G401.6 (cell line): Measurements from ENCODE around the gene NOTCH3.

Experiments
- FAIRE-seq: peaks from 2 replicates; lab custom pipeline; 2012; peaks lifted over from hg19 to GRCh38; lab: Jason Lieb, UNC

The NOTCH3 gene

DNA sequence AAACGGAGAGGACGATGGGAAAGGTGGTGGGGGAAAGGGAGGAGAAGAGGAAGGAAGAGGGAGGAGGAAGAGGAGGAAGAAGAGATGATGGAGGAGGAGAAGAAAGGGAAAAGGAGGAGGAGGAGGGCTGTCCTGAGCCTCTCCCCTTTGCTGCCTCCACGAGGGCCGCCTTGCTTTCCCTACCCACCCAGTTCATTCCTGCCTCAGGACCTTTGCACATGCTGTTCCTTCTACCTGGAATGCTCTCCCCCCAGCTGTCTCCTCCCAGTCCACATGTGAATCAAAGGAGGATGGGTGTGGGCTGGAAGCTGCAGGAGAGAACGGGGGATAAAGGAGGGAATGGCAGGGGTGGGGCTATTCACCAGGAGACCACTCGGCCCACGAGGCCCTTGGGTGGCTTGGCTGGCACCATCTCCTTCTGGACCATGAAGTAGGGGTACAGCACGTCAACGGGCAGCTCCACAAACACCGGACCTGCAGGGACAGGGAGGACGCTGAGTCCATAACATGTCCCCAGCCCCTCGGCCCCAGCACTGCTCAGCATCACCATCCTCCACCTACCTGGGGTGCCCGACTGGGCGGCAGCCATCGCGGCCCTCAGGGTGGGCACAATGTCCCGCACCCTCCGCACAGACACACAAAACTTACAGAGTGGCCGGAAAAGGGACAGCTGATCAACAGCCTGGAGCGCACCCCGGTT lies 78.3 kb downstream of the NOTCH3 start:
- no peak for FAIRE-seq

DNA sequence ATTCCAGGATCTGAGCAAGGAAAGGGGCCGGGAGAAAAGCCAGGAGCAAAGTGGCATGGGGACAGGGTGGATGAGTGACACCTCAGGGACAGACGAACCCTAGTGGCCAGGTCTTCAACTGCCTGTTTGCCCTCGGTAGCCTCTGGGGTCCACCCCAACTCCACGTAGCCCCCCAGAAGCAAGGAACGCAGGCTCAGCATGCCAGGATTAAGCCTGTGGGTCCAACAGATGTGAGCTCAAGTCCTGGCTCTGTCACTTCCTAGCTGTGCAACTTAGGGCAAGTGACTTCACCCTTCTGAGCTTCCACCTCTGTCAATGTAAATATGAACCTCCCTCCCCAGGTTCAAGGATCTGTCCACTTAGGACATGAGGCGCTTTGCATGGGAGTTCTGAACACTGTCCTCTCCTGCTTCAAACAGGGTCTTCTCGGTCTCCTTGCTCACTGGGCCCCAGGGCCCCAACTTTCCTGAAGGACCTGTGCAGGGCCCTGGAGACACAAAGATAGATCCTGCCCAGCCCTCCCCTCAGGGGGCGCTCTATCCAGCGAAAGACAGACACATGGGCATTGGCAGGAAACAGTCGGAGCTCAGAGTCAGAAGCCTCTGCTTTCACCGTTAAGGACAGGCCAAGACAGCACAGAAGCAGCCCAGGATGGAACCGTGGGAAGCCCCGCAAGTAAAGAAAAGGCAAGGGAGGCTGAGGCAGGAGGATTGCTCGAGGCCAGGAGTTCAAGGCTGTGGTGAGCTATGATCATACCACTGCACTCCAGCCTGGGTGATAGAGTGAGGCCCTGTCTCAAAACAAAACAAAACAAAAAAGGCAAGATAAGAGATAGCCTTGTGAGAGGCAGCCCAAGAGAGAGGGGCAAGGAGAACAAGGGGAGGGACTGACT lies 80.4 kb downstream of the NOTCH3 start:
- no peak for FAIRE-seq

DNA sequence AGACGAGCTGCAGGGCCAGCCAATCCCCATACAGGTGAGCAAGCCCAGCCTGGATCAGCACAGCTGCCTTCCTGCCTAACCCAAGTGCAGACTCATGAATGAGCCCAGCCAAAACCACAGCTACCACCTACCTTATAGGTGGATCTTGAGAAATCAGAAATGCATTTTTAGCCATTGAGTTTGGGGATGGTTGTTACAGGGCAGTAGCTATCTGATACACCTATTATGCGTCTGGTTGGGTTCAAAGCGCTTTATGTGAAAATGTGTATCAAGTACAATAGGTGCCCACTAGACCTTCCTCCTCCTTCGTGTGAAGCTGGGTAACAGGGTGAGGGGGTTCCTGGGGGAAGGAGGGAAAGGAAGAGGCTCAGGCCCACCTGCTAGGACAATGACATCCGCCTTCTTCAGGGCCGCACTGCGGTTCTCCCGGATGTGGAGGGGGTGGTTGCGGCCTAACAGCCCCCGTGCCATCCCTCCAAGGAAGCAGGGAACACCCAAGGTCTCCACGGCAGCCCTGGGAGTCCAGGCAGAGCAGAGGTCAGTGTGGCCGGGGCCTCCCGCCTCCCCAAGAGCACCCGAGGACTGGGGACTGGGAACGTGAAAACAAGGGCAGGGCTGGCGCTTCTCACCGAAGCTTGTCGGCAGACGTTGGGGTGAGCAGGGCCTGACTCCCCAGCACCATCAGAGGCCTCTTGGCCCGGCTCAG lies 81.9 kb downstream of the NOTCH3 start:
- no peak for FAIRE-seq

- FAIRE-seq = no peak
Observed at GRCh38 chr19:15118248-15118647, 82.5 kb downstream of the NOTCH3 start.

DNA sequence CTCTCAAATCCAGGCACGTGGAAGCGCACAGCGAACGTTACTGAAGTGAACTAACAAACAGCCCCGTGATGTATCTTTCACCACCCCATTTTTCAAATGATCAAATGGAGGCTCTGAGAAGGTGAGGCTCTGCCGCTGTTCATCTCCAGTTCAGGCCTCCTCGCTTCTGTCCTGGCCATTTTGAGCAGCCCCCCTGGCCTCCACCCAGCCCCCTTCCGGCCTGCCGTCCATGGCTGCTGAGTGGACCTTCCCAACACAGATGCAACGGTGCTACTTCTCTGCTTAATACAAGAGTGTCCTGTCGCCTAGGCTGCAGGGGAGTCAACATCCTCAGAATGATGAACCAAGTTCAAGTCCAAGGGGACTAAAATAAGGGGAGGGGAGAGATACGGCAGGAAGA lies 83.9 kb downstream of the NOTCH3 start:
- no peak for FAIRE-seq

- FAIRE-seq = no peak
Observed at GRCh38 chr19:15115762-15116615, 84.8 kb downstream of the NOTCH3 start.

GRCh38 chr19:15115080-15115479 lies 85.7 kb downstream of the NOTCH3 start:
- no peak for FAIRE-seq

- FAIRE-seq = no peak
Observed at GRCh38 chr19:15114153-15114540, 86.6 kb downstream of the NOTCH3 start.

DNA sequence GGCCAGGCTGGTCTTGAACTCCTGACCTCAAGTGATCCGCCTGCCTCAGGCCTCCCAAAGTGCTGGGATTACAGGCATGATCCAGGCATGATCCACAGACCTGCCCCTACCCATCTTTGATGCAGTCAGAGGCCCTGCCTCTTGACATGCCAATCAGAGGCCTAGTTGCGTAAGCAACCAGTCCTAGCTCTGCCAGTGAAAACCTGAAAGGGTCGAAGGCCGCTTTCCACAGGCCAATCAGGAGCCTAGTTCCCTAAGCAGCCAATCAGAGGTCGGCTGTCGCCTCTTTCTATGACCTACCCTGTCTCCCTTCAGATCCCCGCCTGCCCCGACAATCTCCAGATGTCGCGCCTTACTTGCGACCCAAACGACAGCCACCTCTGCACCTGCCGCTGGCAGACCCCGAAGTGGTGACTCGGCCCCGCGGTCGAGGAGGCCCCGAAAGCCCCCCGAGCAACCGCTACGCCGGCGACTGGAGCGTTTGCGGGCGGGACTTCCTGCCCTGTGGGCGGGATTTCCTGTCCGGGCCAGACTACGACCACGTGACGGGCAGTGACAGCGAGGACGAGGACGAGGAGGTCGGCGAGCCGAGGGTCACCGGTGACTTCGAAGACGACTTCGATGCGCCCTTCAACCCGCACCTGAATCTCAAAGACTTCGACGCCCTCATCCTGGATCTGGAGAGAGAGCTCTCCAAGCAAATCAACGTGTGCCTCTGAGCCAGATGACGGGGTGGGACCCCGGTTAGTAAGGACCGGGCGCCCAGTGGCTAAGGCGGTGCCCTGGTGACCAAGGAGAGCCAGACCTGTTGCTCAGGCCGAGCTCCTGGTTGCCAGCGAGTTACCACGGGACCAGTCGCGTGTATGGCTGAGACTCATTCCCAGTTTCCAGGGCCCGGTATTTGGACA lies 87.3 kb downstream of the NOTCH3 start:
- no peak for FAIRE-seq

DNA sequence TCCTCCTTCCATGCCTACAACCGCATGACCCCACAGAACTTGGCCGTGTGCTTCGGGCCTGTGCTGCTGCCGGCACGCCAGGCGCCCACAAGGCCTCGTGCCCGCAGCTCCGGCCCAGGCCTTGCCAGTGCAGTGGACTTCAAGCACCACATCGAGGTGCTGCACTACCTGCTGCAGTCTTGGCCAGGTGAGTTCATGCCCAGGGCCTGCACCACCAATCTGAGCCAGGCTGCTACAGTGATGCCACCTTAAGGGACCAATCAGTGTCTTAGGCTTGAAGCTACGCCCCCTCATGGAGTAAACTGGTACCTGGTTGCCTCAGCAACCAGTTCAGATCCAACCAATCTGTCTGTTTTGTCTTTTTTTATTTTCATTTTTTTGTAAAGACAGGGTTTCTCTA lies 88.4 kb downstream of the NOTCH3 start:
- FAIRE-seq = no peak

DNA sequence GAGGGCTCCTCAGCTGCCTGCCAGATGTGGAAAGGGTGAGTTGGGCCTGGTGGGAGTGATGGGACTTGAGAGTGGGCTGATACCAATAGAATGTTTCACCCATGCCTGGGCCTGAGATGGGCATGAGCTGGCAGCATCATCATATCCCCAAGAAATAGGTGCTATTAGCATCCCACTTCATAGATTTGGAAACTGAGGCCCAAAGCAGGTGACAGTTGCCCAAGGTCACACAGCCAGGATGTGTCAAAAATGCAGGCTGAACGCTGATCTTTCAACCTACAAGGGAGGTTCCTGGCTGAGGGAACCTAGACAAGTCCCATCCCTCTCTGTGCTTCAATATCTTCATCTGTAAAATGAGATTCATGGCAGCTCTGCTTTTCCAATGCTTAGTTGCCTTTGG lies 89.0 kb downstream of the NOTCH3 start:
- FAIRE-seq = no peak

DNA sequence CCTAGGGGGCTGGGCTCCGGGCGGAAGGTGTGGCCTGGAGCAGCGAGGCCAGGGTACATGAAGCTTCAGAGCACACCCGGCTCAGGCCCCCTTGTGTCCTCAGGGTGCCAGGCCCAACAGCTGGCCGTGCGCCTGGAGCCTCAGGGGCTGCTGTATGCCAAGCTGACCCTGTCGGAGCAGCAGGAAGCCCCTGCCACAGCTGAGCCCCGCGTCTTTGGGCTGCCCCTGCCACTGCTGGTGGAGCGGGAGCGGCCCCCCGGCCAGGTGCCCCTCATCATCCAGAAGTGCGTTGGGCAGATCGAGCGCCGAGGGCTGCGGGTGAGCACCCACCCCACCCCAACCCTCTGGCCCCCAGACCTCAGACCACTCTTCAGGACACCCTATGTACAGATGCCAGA lies 90.4 kb downstream of the NOTCH3 start:
- FAIRE-seq = no peak

DNA sequence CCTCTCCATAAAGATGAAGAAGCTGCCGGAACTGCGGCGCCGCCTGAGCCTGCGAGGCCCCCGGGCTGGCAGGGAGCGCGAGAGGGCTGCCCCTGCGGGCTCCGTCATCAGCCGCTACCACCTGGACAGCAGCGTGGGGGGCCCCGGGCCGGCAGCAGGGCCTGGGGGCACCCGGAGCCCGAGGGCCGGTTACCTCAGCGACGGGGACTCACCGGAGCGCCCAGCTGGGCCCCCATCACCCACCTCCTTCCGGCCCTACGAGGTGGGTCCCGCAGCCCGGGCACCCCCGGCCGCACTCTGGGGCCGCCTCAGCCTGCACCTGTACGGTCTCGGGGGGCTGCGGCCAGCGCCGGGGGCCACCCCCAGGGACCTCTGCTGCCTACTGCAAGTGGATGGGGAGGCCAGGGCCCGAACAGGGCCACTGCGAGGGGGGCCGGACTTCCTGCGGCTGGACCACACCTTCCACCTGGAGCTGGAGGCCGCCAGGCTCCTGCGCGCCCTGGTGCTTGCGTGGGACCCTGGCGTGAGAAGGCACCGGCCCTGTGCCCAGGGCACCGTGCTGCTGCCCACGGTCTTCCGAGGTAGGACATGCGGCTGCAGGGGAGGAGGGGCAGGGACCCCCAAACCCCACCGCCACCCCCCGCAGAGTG lies 90.9 kb downstream of the NOTCH3 start:
- FAIRE-seq = no peak
